ENCODE results near the gene RTN1.

Gene RTN1

GRCh38 chr14:59829469-59830337, 40.9 kb downstream of the RTN1 start:
- no peak for DNase-seq (ENCODE audit: low read depth)
- TF ChIP-seq CTCF (IDR thresholded peaks at IDR 0.05; ENCODE audit: control insufficient read depth, insufficient read depth, low read depth, low read length, missing control alignments), result no peak
- H3K4me3 ChIP-seq (ENCODE audit: control insufficient read depth, low read depth, low read length), result no peak overlapping the region

DNA sequence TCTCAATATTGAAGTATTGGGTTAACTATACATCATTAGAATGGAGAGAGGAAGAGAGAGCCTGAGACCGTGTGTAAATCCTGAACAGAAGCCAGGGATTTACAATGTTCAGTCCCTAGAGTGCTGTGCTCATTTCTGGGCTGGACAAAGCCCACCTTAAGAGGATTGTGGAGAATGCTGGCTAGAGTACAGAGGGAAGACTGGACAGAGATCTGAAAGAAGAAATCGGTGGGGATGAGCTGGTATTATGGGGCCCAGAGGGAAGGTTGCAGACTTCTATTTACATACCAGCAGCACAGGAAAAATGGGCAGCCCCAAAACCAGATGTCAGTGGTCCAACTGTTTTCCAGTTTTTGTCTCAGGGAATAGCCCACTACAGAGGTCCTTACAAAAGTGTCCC, 42.3 kb downstream of the RTN1 start:
- no peak overlapping the region for H3K4me3 ChIP-seq (ENCODE audit: control insufficient read depth, low read depth, low read length)
- DNase-seq (ENCODE audit: low read depth), result no peak
- no peak for TF ChIP-seq CTCF (IDR thresholded peaks at IDR 0.05; ENCODE audit: control insufficient read depth, insufficient read depth, low read depth, low read length, missing control alignments)

DNA sequence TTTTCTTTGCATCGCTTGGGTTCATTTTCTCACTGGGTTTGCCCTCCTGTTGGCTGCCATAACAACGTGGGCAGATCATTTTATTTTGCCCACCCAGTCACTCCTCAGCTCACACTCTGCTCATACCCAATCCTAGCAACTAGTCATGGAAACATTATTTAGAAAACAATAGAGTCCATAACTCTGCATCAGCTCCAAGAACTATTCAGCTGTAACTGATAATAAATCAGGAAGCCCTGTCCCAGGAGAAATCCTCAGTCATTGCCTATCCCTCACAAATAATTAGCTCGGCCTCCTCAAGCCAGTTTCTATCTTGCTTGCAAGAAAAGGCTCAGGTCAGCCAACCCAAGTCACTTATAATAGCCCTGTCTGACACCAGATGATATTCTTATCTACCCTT, 43.2 kb downstream of the RTN1 start:
- no peak for TF ChIP-seq CTCF (IDR thresholded peaks at IDR 0.05; ENCODE audit: control insufficient read depth, insufficient read depth, low read depth, low read length, missing control alignments)
- no peak overlapping the region for H3K4me3 ChIP-seq (ENCODE audit: control insufficient read depth, low read depth, low read length)
- DNase-seq (ENCODE audit: low read depth), result no peak

DNA sequence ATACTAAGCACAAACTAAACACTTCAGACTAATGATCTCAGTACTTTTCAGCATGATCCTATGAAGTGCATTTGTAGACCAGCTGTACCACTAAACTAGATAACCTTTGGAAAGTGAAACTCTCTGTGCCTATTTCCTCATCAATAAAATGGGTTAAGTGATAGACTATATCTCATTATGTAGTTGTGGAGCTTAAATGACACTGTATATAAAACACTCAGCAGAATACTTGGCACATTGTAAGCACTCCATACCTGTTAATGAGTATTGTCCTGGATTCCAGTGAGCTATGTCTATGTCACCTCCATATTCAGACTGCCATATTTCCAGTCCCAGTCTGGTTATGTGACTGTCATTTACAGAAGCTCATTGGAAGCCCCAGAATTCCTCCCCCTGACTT, 44.4 kb downstream of the RTN1 start:
- no peak overlapping the region for H3K4me3 ChIP-seq (ENCODE audit: control insufficient read depth, low read depth, low read length)
- no peak for TF ChIP-seq CTCF (IDR thresholded peaks at IDR 0.05; ENCODE audit: control insufficient read depth, insufficient read depth, low read depth, low read length, missing control alignments)
- no peak for DNase-seq (ENCODE audit: low read depth)

DNA sequence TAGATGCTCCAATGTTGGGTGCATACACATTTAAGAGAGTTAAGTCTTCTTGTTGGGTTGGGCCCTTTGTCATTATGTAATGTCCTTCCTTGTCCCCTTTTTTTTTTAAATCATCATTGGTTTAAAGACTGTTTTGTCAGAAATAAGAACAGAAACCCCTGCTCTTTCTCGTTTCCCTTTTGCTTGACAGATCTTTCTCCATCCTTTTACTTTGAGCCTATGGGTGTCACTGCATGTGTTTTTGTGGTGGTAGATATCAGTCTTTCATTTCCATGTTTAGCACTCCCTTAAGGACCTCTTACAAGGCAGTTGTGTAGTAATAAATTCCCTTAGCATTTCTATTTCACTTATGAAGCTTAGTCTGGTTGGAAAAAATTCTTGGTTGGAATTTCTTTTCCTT, 47.4 kb downstream of the RTN1 start:
- DNase-seq (ENCODE audit: low read depth), result no peak
- TF ChIP-seq CTCF (IDR thresholded peaks at IDR 0.05; ENCODE audit: control insufficient read depth, insufficient read depth, low read depth, low read length, missing control alignments), result no peak
- no peak overlapping the region for H3K4me3 ChIP-seq (ENCODE audit: control insufficient read depth, low read depth, low read length)

GRCh38 chr14:59819446-59820088, 51.0 kb downstream of the RTN1 start:
- no peak overlapping the region for H3K4me3 ChIP-seq (ENCODE audit: control insufficient read depth, low read depth, low read length)
- TF ChIP-seq CTCF (IDR thresholded peaks at IDR 0.05; ENCODE audit: control insufficient read depth, insufficient read depth, low read depth, low read length, missing control alignments), result no peak
- no peak for DNase-seq (ENCODE audit: low read depth)
